Activated CD8-positive, alpha-beta memory T cell treated with anti-CD3 and anti-CD28 coated beads for 48 hours (primary cell): ENCODE data around the gene TTC39C.
A peak's percentile ranks its signal among the peaks of the same experiment; 100 is the strongest.
"Not testable (repeated sequence)": the region's sequence is repeated elsewhere in the genome, so short reads cannot be mapped to it uniquely, and the experiment has no call there.

ENCODE experiments used
- DNase-seq, 3 experiments: peaks; one replicate each; pipeline ENCODE4 v3.0.0-alpha.2; 2020; ENCODE audit warnings: low read depth in 2 of 3, low spot score in 2 of 3

TTC39C gene

GRCh38 chr18:24126155-24126961 is 111.8 kb downstream of the TTC39C start:
- no peak for DNase-seq

DNA sequence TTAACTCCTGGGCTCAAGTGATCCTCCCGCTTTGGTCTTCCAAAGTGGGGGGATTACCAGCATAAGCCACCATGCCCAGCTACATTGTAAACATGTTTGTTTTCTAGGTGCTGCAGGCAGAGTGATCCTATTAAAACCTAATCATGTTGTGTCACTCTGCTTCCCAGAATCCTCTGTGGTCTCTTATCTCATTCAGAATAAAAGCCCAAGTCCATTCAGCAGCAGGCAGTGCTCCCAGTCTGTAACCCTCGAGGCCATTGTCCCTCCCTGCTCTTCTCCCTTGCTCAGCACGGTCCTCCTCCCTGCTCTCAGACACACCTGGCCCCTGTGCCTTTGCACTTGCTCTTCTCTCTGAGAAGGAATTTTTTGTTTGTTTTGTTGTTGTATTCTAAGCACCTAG is 113.2 kb downstream of the TTC39C start:
- no peak for DNase-seq

GRCh38 chr18:24128700-24129099 is 114.1 kb downstream of the TTC39C start:
- no peak for DNase-seq

- DNase-seq: no peak
Observed at GRCh38 chr18:24130494-24130893, 115.9 kb downstream of the TTC39C start.

- no peak for DNase-seq
Observed at GRCh38 chr18:24136967-24137373, 122.4 kb downstream of the TTC39C start.

DNA sequence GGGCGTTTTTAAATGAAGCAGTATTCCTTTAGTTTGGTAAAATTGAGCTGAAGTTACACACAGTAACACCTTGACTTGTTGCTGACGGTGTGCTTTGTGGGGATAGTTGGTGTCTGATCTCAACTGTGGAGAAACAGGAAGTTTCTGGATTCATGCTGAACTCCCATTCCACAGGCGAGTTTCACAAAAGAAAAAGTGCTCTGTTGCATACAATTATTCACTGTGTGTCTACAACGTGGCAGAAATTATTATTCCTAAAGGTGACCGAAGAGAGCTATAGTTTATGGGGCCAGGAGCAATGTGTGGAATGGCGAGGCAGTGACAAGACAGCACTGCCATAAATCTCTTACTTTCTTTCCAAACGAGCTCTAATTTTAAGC is 123.8 kb downstream of the TTC39C start:
- no peak for DNase-seq

- peak; percentile 32 to 39 (median 37) for DNase-seq
Observed at GRCh38 chr18:24138789-24139616, 124.4 kb downstream of the TTC39C start, which contains the start of gene CABYR. TSS of gene CABYR (plus strand) at chr18:24139062. CDS start at chr18:24143115, 4,053 bp downstream.

DNA sequence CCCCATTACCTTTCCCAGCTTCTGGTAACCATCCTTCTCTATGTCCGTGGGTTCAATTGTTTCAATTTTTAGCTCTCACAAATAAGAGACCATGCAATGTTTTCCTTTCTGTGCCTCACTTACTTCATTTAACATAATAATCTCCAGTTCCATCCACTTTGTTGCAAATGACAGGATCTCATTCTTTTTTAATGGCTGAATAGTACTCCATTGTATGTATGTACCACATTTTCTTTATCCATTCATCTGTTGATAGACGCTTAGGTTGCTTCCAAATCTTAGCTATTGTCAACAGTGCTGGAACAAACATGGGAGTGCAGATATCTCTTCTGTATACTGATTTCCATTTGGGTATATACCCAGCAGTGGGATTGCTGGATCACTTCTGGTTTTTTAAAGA is 126.1 kb downstream of the TTC39C start:
- no peak for DNase-seq

- DNase-seq: no peak
Observed at GRCh38 chr18:24142376-24142775, 127.8 kb downstream of the TTC39C start.

DNA sequence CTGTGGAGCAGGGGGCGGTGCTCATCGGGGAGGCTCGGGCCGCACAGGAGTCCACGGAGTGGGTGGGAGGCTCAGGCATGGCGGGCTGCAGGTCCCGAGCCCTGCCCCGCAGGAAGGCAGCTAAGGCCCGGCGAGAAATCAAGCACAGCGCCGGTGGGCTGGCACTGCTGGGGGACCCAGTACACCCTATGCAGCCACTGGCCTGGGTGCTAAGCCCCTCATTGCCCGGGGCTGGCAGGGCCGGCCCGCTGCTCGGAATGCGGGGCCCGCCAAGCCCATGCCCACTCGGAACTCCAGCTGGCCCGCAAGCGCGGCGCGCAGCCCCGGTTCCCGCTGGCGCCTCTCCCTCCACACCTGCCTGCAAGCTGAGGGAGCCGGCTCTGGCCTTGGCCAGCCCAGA is 135.0 kb downstream of the TTC39C start:
- not testable (repeated sequence) for DNase-seq

DNA sequence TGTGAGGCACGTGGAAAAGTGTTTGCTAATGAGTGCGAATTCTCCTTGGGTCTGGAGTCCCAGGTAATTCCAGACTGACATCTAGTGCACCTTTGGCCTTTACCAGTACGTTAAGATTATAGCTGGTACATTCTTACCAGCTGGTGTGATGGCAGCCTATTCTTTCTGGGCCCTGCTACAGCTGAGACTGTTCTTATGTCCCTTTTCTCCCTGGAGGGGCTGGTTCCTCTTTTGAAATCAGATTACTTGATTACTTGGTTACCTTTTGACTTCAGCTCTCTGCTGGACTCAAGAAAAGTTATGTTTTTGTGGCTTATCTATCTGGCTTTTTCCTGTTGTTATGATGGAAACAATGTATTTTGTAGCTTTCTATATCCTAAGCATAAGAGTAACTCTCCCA is 138.8 kb downstream of the TTC39C start:
- DNase-seq: no peak

GRCh38 chr18:24157855-24158254 is 143.3 kb downstream of the TTC39C start:
- DNase-seq: no peak

DNA sequence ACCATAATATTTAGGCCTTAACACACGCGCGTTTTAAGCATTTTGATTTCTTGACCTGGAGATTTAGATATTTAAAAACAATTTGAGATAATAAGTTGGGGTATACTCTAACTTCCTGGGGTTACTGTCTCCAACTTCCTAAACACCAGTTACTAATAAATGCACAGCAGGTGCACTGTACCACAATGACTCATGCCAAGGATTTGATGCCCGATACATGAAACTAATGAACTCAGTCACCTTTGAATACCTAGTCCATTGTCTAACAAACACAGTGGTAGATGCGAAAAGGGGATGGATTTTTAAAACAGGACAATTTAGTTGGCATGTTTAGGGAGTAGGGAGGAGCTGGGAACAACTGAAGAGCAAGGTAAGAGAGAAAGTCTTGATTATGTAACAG is 145.5 kb downstream of the TTC39C start:
- DNase-seq: no peak

DNA sequence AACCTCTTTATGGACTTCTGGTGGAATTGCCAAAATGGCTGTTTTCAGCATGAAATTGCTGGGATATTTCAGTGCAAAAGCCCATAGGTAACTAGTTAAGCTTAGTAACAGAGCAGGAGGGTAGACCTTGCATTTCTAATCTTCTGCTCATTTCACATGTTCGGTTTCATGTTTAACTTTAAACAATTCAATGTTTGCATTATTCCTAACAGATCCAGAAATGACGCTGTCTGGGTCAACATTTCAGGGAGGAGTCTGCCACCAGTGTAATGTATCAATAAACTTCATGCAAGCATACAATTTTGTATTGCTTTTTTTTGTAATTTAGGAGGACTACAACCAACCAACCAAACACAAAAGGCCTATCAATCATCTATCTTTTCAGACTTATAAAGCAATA is 146.8 kb downstream of the TTC39C start:
- DNase-seq: no peak

DNA sequence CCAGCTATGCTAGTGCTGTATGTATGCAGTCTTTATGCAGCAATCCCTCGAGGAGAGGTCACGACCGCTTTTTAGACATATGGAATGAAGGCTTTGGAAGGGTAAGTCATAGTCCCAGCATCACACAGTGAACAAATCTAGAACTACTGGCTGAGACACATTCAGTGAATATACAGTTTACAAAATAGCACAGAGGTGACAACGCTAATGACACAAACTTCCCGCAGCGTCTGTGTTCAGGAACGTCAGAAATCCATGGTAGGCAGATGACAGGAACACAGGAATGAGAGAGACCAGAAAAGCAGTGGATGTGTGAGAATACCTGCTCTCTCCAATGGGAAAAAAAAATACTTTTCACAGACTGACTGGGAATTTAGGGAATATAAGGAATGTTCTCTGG is 153.9 kb downstream of the TTC39C start:
- DNase-seq: no peak

GRCh38 chr18:24170360-24170759 is 155.8 kb downstream of the TTC39C start:
- no peak for DNase-seq

DNA sequence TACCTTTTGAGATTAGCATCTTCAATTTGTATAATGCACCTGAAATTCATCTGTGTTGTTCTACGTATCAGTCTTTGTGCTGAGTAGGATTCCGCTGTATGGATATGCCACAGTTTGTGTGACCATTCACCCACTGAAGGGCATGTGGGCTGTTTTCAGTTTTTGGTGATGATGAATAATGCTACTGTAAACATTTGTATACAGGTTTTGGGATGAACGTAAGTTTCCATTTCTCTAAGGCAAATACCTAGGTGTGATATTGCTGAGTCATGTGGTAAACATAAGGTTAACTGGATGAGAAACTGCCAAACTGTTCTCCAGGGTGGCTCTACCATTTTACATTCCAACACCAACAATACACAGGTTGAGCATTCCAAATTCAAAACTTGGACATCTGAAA is 159.4 kb downstream of the TTC39C start:
- DNase-seq: no peak

DNA sequence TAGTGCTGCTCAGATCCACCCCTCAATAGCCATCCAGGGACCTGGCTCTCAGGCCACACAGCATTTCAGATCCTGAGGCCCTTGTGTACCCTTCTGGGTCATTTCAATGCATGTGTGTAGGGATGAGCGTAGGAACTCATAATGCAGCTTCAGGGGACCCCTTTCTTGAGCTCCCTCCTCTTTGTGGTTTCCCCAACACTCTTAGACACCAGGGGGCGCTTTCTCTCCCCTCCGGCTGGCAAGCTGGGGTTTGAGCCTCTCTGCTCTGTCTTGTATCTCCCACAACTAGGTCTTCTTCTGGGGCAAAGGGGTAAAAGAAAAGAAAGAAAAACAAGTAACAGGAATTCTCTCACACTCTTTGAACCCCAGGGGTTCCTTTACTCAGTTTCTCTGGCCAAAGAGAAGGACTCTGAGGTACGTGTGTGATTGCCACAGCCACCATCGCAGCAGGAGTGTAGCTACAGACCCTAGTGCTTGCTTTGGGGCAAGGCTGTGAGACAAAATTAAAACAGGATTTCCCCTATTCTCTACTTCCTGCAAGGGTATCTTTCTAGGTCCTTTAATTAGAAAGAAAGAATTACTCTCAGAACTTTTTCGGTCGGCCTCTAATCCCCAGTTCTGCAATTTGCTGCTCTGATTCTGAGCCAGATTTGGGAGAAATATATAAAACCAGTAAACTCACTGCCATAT is 162.3 kb downstream of the TTC39C start:
- peak; percentile 4 to 55 (median 22) for DNase-seq

GRCh38 chr18:24177499-24178133 is 163.1 kb downstream of the TTC39C start:
- DNase-seq: no peak

DNA sequence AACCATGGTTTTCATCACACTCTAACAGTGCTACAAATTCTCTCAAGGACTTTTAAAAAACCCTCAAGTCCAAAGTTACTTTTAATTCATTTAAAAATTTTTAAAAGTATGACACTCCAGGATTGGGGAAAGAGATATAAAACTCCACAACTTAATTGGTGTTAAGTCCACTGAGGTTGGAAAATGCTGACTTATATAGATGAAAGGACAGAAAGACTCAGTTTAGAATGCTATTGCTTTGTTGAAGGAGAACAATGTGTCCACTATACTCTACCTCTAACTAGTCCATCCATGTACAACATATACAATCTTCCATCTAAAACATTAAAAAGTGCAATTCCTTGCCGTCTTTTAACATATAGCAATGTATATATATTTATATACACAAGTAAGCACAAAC is 165.5 kb downstream of the TTC39C start:
- no peak for DNase-seq

- no peak for DNase-seq
Observed at GRCh38 chr18:24181806-24182205, 167.3 kb downstream of the TTC39C start.
